NCI-H146 (cell line): ENCODE results near the gene PRKG1.

Experiments used
- DNase-seq: peaks from one replicate; lab custom pipeline; 2025; lab: John Stamatoyannopoulos, UW

The PRKG1 gene

DNA sequence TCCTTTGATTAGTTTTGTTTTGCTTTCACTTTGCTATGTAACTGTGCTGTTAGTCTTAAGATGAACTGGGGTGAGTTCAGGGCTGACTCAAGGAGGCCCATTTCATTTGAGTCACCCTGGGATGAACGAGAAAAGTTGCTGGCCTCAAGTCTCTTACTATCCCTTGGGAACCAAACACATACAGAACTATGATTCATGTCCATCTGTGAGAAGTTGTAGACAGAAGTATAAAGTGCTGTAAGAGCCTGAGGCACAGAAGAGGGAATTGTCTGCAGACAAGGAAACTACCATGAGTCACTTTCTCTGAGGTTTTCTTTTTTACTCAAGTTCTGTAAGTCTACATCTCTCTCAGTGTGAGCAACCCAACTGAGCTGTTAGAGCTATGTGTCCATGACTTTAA is 805.0 kb downstream of the PRKG1 start:
- no peak for DNase-seq

- DNase-seq: no peak
Measured at GRCh38 chr10:51881213-51881612, 806.9 kb downstream of the PRKG1 start.

DNA sequence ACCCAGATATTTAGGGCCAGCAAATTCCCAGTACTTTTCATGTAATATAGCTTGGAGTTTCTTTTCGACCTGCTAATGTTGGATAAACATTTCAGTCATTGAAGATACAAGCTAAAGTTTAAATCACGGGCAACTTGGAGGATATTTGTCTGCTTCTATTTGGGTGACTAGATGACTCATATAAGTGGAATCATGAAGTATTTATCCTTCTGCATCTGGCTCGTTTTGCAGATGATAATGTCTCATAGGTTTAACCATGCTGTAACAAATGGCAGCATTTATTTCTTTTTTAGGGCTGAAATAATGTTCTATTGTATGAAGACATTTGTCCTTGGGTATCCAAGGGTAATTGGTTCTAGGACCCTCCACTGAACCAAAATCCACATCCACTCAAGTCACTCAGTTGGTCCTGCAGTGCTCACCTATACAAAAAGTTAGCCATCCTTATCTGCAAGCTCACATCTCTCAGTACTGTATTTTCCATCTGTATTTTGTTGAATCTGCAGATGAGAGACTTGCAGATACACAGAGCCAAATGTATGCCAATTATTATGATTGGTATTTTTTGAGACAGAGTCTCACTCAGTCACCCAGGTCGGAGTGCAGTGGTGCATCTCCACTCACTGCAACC is 812.3 kb downstream of the PRKG1 start:
- DNase-seq: no peak

DNA sequence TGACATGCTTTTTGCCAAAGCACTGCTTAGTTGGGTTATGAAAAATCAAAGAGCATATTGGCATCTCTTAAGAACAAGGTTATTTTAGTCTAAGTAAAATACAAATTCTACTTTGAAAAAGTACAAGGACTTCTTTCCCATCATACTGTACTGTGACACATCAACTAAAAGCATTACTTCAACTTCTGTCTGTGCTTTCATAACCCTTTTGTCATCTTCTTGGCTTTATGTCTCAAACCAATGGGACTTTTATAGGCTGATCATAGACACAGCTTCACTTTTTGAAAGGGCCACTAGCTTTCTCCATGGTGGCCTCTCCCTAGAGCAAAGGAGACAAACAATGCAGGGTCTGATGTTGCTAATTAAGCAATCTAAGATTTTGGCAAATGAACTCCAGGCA is 814.0 kb downstream of the PRKG1 start:
- no peak for DNase-seq

DNA sequence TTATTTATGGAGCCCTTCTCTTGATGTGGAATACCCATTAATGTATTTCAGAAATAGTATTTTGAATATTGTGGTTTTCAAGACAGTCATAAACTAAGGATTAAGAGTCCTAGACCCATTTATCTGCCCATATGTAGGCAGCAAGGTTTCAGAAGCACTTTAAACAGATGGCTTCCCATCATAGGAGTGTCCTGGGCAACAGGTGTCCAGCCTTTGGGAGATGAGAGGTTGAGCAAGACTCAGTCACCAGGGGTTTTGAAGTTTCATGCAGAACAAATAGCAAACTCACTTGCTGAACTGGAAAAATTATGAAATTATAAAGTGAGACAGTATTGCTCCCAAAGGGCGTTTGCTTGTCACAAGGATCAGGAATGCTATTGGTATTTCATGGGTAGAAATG is 818.0 kb downstream of the PRKG1 start:
- no peak for DNase-seq

- DNase-seq: peak; percentile 3
Measured at GRCh38 chr10:51892965-51893658, 818.8 kb downstream of the PRKG1 start.

DNA sequence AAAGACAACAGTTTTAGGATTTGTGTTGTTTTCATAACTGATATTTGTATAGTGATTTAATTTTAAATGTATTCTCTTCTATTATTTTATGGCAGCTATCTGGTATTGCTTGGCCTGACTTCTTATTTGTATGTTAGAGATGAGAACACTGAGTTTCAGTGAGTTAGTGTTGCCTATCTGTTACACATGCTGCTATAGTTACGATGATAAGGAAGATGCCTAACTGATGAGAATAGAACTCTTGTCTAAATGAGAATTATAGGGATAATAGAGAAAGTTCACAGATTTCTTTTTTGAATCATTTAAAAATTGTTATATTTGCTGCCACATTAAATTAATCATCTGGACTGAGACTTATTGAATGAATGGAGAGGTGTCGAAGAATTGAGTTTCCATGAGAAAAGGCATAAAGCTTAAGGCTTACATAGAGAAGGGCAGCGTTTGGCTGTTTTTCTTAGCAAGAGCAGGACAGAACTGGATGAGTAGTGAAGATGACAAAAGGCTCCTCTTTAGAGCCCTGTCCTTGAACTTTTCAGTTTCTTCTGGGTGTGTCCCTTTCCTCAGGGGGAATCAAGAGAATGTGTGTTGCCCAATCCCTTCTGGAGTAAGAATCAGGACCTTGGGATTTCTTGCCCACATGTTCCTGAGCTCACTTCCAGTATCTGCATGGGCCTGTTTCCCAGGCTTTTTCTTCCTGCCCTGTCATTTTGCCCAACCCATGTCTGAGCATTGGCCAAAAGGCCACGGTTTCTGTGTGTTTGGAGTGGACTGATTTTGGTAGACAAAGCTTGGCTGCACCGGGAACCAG is 820.7 kb downstream of the PRKG1 start:
- no peak for DNase-seq

DNA sequence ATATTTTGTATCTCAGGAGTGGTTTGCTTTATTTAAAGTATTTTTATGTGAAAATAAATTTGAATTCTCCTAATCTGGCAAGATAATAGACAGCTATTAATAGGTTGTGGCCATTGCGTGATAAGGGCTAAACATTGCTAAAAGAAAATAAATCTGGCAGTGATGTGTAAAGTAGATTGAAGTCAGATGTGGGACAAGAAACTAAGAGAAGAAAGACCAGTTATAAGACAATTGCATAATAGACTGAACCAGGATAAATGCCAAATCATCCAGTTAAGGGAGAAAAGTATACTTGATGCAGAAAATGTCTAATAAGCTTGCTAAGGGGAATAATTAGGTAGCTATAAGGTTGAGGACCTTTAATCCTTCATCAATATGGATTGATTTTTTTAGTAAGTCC is 822.6 kb downstream of the PRKG1 start:
- DNase-seq: no peak

DNA sequence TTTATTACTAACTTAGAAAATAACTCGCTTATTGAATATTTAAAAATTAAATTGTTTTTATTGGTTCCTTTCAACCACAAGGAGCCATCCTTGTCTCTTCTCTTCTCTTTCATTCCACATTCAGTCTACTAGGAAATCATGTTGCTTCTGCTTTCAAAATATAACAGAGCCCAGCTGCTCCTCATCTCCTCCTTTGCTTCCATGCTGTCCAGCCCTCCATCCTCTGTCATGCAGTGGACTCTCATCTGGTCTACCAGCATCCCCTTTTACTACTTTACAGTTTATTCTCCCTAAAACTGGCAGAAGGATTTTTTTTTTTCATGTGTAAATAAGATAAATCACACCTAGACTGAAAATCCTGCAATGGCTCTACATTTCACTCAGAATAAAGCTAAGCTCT is 823.3 kb downstream of the PRKG1 start:
- no peak for DNase-seq

- no peak for DNase-seq
Measured at GRCh38 chr10:51900180-51900579, 825.9 kb downstream of the PRKG1 start.

- DNase-seq: no peak
Measured at GRCh38 chr10:51903675-51904074, 829.4 kb downstream of the PRKG1 start.

DNA sequence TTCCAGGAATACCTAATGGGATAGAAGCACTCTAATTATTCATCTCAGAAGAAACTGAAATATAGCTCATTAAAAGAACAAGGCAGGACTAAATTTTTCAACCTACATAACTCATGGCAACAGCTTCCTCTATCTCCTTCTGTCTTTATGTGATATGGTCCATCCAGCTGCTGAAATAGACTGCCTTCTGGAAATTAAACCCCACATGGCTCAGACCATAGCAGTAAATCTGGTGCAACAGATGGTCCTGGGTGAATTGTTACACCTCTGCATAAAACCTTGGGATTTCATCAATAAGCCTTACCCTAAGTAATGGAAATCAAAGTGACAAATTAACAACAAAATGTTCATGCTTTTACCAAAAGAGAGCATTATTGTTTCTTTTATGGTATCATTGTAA is 830.7 kb downstream of the PRKG1 start:
- no peak for DNase-seq

- no peak for DNase-seq
Measured at GRCh38 chr10:51907361-51907760, 833.1 kb downstream of the PRKG1 start.

GRCh38 chr10:51910189-51910588 is 835.9 kb downstream of the PRKG1 start:
- DNase-seq: no peak

DNA sequence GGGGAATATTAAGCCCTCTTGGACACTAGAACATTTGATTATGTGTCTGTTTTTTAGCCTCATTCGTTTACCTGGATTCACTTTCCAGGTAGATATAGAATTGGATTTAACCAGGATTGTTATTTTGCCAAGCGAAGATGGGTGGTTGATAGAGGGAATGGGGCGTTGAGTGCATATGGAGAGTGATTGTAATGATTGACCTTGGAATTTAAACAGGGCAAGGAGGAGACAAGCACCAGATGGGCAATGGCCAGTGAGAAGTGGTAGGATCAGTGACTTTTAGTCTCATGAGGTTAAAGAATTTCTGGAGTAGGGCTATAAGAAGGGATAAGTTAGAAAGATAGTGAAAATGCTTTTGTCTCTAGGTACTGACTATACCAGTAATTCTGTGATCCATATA is 836.3 kb downstream of the PRKG1 start:
- no peak for DNase-seq

DNA sequence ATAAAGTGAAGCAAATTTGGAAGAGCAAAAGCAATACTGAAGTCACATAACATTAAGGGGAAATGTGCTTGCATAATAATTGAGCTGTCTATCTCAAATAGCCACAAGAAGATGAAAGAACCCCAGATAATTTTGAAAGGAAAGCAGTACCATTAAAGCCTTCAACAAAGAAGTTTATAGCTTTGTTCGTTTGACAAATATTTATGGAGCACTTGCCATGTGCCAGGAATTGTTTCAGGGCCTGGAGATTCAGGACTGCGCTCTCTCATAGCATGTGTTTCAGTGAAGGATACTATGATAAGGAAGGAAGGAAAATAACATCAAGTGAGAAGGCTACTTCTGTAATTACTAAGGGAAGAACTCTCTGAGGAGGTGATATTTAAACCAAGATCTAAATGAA is 837.4 kb downstream of the PRKG1 start:
- no peak for DNase-seq

DNA sequence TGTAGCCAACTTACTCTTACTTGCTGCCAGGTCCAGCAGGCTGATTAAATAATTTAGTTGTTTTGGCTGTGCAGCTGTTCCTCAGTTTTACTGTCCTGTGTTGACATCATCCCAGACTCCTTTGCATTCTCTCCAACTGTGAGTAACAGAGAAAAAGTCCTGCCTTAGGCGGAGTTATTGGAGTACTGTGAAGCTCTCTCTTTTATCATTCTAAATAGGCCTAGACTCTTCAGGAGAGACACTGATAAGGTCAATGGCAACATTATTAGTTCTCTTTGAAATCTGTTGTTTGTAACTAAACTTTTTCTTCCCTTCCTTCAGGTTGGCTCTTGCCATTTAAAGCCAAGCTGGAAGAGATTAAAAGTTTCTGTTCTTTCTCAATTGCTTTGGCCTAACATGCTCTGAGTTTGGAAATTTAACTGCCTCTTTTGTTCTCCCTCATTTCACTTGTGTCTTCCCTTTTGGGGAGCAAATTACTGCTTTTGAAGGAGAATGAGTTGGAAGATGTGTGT is 840.8 kb downstream of the PRKG1 start:
- no peak for DNase-seq

DNA sequence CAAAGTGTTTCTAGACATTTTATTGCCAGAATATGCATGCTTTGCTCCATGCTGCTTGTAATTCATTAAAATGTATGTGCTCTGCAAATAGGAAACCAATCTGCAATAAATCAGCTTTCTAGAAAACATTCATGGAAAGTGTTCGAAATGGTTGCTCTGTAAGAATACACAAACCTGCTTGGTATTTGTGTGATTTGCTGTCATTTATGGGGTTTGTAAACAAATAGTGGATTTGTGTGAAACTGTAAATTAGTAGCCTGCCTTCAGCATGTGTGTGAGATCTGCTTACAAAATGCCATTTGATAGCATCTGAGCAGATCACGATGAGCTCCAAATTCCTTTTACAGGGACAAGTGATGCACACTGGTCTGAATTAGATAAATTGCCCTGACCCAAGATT is 844.2 kb downstream of the PRKG1 start:
- no peak for DNase-seq

DNA sequence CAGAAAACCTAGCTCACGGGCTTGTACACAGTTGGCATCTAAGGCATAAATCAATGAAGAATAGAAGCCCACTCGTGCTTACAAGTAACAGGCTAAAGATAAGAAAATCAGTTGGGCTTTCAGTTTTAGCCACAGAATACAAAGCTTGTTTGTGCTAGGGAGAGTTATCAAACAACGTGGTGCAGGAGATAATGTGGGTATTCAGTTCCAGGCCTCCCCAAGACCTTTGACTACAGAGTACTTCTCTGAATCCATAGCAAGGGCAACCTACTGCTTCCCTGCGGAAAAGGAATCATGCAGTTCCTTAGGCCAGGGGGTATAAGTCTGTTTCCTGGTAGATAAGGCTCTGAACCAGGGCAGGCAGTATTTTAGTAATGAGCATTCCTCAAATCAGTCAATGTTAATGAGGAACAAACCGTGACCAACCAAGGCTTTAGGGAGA is 844.6 kb downstream of the PRKG1 start:
- no peak for DNase-seq

GRCh38 chr10:51920672-51921071 is 846.4 kb downstream of the PRKG1 start:
- DNase-seq: no peak

DNA sequence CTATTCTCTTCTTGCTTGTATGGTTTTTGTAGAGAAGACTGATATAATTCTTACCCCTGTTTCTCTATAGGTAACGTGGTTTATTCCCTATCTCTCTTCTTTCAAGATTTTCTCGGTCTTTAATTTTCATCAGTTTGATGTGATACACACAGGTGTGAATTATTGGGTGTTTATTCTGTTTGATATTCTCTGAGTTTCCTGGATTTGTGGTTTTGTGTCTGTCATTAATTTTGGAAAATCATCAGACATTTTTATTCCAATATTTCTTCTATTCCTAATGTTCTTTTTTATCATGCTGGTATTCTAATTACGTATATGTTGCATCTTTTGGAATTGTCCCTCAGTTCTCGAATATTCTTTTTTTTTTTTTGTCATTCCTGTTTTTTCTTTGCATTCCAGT is 850.1 kb downstream of the PRKG1 start:
- DNase-seq: no peak

DNA sequence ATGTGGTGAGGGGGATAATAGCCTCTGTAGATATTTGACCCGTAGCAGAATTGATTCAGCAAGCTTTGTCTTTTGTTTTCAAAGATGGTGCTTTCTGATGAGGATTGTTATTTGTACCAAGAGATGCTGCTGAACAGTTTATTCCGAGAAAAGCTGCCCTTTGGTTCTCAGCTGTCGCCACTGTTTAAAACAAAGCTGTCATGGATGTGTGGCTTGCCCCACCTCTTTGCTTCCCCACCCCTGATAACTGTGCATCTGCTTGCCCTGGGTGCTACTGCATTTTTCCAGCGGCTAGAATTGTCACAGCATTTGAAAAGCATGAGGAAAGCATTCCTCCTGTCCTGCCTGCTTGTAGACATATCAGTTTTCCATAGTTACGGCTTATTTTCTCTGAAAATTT is 852.0 kb downstream of the PRKG1 start:
- no peak for DNase-seq

DNA sequence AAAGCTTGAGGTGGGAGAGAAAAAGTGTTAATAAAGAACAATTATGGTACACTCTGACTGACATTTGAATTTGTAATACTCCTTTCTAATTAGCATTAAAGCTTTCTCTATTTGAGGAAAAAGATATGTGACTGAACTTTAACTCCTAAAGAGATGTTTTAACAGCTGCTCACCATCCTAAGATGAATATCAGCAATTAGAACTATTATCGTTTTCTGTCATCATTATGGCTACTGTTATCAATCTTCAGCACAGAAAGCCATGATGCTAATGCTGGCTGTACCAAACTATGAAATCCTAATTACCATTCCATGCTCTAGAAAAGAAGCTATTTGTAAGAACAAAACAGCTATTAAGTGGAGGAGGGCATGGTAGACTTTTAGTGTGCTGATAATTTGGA is 853.9 kb downstream of the PRKG1 start:
- no peak for DNase-seq
